GM19372 (cell line): ENCODE measurements around the gene CLTCL1.
A peak's percentile ranks its signal among the peaks of the same experiment; 100 is the strongest.

Experiments
- ATAC-seq: cut with Tn5 transposase; IDR thresholded peaks from one replicate; pipeline ENCODE4 v1.9.1; 2021; ENCODE audit warnings: mild to moderate bottlenecking, low read depth, moderate library complexity; ENCODE audit not compliant: unreplicated experiment

The CLTCL1 gene

DNA sequence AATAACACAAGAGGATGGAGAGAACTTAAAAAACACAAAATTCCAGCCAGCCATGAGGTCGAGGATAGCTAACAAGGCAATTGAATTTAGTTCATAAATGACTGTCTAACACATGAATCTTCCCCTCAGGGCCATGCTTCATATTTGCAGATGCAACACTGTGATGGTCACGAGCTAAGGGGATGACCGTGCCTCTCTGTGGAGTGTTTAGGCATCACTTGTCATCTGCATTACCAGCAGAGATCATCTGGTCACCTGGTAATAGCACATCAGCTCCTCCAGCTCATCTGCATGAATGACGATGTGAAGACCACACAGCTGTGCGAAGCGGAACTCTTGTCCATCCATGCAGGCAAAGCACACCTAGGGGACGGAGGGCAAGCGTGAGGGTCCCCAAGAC, 92.0 kb downstream of the CLTCL1 start:
- ATAC-seq, result no peak

DNA sequence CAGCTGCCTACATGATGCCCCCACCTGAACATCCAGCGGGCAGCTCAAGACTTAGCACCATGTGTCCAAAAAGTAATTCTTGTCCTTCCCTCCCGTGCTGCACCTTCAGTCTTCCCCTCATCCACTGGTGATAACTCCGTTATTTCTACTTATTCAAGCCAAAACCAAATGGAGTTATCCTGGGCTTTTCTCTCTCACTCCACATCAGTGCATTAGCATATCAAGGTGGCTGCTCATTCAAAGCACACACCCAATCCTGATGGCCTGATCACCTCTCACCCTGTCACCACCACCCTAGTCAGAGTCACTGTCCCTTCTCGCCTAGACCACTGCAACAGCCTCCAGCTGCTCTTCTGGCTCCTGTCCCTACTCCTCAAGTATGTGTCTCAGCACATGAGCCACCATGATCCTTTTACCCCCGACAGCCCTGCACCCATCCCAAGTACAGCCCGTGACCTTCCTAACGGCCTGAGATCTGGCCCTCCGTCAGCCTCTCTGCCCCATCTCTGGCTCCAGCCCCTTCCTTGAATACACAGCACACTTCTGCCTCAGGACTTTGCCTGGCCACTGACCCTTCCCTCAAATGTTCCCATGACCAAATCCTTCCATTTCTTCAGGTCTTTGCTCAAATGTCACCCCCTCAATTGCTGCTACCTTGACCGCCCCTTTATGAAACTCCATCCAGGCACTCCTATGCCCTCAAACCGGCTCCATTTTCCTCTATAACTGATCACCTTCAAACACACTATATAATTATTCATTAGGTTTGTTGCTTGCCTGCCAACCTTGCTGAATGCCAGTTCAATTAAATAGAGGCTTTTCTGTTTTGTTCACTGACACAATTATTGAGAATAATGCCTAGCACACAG, 93.3 kb downstream of the CLTCL1 start:
- no peak for ATAC-seq

DNA sequence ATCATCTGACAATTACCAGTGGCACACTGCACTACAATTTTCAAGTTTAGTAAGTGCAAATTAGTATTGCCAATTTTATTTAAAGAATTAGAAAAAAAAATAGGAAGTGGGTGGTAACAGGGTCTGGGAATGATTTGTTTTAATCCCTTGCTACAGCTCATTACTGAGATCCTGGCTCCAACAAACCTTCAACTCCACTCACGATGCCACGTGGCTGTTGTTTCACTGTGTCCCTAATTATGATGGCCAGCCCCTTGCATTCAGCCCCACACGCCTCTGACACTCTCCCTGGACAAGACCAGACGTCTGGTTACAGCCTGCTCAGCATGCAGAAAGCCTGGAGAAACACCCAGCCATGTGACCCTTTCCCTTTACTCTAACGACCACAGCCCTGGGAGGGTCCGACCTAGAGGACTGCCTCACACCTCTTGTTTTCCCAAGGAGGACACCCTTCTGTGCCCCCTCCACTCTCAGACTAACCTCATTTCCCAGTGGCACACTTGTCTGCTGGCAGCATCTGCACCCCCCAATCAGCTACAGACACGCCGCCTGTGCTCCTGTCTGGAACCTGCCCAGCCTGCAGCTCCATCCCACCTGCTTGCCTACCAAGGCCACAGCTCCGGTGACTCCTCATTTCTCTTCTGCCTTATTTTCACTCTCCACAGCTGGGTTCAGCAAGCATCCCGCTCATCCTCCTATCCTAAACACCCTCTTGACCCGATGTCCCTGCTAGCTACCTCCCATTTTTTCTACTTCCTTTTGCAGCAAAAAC, 94.5 kb downstream of the CLTCL1 start:
- ATAC-seq, result no peak

DNA sequence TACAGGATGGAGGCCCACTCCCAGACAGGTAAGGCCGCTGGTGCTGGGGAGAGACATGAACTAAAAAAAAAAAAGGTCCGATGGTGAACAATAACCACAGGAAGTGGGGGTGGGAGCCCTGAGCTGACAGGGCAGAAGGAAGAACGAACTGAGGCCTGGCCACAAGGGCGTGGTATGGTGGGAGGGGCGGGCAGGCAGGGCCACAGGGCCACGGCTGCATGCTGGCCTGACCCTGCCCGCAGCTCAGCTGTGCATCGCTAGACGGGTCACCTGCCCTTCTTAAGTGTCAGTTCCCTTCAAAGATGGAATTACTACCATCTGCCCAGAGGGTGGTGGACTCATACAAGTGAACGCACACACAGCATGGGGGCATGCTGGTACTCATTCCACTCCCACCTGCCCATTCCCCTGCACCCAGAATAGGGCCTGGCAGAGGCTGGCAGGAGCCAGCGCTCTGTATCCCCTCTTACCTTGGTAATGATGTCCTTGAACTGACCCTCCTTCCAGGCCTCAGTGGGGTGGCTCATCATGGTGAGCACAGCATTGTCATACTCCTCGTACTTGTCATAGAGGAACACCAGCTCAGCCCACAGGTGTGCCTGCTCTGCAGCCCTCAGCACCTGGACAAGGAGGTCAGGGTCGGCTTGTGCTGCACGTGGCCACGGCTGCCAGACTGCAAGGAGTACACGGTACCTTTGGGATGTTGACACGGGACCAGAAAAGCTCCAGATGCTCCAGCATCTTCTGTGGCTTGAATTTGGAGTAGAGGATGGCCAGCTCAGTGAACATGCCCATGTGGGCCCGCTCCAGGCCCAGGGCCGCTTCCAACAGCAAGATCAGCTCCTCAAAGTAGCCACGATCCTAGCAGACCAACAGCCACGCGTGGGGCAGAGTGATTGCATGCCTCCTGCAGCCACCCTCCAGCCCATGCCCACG, 95.5 kb downstream of the CLTCL1 start:
- no peak for ATAC-seq

DNA sequence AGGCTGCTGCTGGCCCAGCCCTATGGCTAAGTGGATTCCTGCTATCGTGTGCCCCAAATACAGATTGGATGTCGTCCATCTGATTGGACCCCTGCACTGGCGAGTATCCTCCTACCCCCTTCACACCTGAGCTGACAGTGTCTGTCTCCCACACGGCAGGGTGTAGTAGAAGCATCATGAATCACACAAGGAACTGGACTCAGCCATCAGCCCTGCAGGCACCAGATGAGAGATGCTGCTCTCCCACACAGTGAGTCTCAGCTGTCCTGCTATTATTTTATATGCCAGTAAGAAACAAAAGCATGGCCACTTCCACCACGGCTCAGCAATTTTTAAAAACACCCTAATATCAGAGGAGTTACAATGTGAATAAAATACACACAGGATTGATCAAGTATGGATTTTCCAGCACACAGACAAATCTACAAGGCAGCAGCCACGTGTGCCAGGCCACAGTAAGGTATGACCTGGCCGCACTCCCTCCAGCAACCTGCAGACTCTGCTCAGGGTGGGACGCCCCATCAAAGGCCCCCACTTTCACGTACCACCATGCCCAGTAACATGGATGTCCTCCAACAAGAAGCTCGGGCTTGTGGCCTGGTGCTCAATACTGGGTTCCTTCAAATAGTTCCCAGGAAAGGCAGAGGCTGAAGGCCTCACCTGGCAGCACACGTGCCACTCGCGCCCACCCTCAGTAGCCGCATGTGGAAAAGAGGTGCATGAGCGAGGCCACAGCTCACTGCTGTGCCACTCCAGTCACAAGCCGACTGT, 96.6 kb downstream of the CLTCL1 start:
- ATAC-seq, result no peak

DNA sequence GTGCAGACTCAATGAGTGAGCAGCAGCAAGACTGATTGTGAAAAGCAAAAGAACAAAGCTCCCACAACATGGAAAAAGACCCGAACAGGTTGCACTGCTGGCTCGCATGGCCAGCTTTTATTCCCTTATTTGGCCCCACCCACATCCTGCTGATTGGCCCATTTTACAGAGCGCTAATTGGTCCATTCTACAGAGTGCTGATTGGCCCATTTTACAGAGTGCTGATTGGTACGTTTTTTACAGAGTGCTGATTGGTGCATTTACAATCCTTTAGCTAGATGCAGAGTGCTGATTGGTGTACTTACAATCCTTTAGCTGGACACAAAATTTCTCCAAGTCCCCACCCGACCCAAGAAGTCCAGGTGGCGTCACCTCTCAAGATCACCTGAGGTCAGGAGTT, 97.6 kb downstream of the CLTCL1 start:
- ATAC-seq, result no peak

DNA sequence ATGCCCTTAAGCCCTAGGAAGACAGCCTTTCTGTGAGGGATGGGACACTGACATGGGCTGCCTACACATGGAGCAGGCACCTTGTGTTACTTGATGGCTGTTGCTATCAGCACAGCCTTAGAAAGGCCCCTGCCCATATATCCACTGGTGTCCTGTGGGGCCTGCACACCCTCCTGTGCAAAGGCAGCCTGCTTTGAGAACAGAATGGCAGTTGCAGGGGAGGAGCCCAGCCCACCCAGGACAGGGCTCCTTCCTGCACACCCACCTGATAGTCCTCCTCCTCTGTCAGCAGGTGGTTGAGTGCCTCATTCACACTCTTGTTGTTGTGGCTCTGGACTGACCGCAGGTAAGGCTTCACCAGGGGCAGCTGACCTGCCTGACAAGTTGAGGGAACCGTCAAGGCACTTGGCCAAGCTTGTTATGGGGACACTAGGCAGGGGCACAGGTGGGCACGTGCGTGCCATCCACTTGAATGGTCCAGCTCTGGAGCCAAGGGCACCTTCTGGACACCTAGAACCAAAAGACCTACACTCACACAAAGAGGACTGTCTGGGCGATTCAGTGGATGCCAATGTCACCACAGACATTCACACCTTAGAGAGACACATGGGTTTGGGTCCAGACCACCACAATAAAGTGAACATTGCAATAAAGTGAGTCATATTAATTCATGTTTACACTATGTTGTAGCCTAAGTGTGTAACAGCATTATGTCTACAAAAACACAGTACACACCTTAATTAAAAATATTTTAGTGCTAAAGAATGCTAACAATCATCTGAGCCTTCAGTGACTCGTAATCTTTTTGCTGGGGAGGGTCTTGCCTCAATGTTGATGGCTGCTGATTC, 103.6 kb downstream of the CLTCL1 start:
- no peak for ATAC-seq

DNA sequence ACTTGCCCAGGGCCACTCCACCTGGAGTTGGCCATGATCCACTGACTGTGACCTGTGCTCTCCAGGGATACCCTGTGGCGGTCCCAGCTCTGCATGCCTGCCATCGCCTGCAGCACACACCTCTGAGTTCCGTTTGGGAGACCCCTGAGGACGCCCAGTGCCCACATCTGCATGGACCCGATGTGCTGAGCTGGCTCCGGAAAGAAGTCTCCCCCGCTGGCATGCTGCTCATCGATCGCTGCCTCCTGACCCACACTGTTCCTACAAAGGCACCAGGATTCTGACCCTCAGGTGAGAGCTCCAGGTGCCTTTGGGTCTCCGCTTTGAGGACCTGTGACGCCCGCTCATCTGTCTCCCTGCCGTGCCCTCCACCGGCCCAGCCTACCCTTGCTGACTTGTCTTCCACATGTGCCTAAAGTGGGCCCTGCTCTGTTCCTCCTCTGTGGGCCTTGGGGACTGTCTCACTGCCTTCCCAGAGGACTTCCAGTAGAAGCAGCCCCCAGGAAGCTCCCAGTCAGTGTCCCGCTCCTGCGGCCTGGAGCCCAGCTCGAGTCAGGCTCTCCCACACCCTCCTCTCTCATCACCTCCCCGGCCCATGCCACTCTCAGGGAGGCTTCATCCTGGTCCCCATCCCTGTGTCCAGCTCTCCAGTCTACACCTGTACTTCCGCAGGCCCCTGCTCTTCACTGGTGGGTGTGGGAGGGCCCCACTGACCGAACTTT, 107.1 kb downstream of the CLTCL1 start:
- no peak for ATAC-seq

DNA sequence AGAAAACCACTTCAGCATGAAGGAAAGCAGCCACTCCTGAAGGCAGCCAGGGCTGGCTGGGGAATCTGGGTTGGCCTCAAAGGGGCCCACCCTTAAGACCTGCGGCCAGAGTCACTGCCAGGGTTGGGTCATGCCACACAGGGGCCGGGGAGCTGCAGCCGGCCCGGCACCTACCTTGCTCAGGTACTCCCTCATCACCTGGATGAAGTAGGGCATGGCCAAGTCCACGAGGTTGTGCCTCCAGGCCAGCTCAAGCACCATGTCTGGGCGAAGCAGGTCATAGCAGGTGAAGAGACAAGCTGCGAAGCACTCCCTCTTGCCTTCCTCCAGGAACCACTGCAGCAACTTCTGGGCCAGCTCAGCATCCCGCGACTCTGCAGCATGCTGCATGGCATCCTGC, 108.3 kb downstream of the CLTCL1 start:
- ATAC-seq, result no peak

DNA sequence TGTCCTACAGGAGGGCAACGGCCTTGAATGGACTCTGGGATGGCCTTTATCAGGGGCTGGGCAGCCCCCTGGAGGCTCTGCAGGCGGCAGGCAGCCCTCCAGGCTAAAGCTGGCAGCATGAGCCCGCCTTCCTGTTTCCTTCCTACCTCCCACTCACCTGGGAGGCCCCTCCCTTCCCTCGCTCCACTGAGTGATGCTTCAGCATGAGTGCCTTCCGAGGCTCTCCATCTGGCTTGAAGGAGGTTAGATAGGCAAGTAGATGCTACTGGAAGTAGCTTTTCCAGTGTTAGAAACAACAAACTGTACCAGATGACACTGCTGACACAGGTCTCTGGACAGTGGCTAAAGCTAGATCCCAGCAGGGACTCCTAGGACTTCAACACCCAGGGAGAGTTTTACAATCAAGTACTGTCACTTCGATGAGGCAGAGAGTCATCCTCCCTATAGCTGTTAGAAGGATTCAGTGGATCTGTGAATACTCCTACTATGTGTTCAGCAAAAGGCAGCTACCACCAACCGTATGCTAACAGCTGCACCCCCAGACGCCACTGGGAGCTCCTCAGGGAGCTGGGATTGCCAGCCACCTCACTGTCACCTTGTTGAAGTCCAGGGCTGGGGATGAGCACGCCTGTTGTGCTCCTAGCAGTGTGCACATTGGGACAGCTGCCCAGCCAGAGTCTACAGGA, 108.9 kb downstream of the CLTCL1 start:
- ATAC-seq, result no peak

DNA sequence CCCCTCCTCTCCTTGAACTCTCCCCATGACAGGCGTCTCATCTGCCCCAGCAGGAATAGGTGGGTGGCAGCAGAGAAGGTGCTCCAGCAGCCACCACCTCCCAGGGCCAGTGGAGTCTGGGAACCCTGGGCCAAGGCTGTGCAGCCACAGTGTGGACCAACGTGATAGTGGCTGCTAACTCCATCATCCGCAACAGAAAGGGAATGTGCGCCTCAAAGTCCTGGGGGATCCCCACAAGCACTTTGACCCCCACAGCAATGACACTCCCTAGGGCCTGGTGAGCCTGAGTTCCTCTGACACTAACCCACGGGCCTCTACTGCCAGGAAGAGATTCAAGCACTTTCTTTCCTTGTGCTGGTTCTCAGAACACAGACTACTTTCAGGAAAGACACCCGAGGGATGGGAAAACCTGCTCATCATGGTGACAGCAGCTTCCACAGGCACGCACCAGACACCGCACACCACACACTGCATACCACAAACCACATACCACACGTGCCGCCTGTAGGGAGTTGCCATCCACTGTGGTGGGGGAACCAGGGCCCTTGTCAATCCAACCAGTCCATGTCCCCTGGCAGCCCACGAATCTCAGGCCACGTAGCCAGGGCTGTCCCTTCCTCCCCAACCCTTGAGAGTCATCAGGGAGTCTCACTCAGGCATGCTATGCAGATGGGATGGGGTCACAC, 109.6 kb downstream of the CLTCL1 start:
- no peak for ATAC-seq

DNA sequence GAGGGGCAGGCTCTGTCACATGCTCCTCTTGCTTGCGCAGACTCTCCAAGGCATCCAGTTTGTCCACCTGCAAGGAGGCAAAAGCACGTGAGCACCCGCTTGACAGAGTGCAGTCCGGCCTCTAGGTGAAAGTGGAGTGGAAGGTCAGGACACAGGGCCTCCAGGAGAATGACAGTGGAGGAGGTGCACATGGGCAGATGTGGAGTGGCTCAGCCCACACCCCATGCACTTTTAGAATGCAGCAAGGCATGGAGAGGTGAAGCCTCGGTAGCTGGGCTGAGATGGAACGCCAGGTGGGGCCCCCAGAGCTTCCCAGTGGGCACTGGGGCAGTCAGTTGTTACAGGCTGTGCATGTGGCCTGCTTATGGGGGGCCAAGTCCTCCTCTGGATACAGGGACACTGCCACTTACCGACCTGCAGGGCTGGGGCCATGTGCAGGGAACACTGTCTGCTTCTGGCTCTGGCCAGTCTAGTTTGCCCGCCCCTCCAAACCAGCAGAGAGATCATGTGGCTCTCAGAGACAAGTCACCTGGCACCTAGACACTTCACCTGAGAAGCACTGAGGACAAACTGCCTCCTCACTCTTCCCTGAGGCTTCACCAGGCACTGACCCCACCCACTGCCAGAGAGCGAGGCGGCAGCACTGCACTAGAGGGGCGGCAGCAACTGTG, 110.6 kb downstream of the CLTCL1 start:
- no peak for ATAC-seq

DNA sequence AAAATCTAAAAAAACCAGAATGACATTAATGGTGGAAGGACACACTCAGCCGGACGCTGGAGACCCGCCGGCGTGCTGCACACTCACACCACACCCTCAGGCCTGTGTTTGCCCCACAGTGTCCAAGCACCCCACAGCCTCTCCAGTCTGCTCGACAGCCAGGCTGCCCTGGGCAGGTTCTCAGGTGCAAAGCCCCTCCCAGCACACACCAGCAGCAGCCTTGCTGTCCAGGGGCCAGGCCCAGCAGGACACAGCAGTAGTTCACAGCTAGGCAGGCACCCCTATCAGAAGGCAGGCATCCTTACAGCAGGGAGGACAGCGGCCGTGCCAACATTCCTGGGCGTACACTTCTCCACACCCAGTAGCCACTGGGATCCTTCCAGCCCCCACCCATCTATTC, 111.3 kb downstream of the CLTCL1 start:
- no peak for ATAC-seq

DNA sequence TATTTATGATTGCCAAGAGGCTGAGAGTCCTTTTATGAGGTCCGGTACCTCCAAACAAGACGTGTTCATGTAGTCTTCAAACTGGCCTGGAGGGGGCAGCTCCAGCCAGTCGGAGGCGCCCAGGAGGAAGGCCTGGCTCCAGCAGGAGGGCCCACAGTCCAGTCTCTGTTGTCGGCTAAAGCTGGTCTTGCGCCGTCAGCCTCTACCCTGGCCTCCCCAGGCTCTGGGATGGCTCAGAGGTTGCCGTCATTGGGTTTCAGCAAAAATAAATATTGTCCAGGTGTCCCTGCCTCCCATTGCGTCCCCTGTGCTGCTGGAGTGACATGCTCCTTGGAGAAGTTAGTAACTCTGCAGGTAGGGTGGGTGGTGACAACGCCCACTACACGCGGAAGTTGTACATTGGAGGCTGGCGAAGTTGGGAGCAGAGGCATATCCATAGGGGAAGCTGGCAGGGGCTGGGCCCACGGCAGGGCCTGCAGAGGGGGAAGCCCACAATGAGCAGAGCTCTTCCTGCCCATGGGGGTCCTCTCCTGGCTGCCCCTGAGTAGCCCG, 111.9 kb downstream of the CLTCL1 start:
- ATAC-seq, result peak; percentile 45

DNA sequence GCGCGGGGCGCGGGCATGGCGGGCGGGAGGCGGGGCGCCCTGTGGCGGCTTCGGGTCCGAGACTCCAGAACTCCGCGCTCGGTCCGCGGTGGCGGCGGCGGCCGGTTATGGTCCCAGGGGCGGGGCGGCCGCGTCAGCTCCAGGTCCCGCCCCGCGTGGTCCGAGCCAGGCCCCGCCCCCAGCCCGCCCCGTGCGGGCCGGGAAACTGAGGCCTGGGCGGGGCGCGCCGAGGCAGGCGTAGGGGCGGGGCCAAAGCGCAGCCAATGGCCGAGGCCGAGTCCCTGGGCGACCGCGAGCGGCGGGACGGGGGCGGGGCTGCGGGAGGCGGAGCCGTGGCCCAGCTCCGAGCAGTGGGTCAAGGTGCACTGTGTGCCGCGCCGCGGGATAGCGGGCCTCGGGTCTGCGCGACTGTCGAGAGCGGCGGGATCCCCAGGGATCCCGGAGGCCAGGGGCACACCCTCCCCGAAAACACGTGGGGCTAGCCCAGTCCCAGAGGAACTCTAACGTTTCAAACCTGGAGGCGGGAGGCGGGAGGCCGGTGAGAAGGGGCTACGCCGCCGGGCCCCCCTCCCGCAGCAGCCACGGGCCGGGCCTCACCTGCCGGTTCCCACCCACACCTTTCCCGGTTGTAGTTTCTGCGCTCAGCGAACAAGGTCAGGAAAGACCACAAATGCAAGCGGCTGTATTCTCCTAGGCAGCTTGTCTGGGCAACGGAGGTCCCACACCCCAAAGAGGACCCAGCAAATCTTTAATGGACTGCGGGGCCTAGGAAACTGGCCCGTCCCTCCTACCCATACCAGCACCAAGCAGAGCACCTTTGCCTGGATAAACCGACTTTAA, 112.6 kb downstream of the CLTCL1 start, which contains the start of gene SLC25A1:
TSS of gene SLC25A1 (minus strand) at position 80 of the 840 bp plus-strand sequence. CDS start at position 17, 63 bp downstream.
- peak; percentile 66 for ATAC-seq
